NCI-H2081 (cell line): Measurements from ENCODE around the gene FNDC10.

Experiments used
- DNase-seq, 2 experiments: peaks; one replicate each; lab custom pipeline; 2025; lab: John Stamatoyannopoulos, UW

The FNDC10 gene

DNA sequence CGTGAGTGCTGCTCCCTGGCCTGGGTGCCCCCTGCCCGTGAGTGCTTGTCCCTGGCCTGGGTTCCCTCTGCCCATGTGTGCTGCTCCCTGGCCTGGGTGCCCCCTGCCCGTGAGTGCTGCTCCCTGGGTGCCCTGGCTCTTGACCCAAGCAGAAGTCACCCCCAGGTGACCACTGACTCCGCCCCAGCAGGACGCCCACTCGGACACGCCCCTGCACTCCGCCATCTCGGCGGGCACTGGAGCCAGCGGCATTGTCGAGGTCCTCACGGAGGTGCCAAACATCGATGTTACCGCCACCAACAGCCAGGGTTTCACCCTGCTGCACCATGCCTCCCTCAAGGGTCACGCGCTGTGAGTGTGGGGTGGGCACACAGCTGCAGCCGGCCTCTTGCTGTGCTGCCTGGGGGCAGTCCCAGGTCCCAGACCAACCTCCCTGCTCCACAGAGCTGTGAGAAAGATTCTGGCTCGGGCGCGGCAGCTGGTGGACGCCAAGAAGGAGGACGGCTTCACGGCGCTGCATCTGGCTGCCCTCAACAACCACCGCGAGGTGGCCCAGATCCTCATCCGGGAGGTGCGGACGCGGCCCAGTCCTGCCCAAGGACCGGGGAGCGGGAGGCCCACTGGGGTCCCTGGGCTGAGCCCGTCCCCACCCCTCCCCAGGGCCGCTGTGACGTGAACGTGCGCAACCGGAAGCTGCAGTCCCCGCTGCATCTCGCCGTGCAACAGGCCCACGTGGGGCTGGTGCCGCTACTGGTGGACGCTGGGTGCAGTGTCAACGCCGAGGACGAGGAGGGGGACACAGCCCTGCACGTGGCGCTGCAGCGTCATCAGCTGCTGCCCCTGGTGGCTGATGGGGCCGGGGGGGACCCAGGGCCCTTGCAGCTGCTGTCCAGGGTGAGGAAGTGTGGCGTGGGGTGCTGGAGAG is 28.2 kb upstream of the FNDC10 start:
- DNase-seq = no peak

DNA sequence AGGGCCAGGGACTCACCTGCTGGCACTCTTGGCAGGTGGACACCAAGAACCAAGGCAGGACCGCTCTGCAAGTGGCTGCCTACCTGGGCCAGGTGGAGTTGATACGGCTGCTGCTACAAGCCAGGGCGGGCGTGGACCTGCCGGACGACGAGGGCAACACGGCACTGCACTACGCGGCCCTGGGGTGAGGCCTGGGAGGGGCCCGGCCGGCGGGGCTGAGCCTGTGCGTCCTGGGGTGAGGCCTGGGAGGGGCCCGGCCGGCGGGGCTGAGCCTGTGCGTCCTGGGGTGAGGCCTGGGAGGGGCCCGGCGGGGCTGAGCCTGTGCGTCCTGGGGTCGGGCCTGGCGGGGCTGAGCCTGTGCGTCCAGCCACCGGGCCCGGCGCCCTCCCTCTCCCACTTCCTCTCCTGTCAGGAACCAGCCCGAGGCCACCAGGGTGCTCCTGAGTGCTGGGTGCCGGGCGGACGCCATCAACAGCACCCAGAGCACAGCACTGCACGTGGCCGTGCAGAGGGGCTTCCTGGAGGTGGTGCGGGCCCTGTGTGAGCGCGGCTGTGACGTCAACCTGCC is 27.4 kb upstream of the FNDC10 start:
- no peak for DNase-seq

DNA sequence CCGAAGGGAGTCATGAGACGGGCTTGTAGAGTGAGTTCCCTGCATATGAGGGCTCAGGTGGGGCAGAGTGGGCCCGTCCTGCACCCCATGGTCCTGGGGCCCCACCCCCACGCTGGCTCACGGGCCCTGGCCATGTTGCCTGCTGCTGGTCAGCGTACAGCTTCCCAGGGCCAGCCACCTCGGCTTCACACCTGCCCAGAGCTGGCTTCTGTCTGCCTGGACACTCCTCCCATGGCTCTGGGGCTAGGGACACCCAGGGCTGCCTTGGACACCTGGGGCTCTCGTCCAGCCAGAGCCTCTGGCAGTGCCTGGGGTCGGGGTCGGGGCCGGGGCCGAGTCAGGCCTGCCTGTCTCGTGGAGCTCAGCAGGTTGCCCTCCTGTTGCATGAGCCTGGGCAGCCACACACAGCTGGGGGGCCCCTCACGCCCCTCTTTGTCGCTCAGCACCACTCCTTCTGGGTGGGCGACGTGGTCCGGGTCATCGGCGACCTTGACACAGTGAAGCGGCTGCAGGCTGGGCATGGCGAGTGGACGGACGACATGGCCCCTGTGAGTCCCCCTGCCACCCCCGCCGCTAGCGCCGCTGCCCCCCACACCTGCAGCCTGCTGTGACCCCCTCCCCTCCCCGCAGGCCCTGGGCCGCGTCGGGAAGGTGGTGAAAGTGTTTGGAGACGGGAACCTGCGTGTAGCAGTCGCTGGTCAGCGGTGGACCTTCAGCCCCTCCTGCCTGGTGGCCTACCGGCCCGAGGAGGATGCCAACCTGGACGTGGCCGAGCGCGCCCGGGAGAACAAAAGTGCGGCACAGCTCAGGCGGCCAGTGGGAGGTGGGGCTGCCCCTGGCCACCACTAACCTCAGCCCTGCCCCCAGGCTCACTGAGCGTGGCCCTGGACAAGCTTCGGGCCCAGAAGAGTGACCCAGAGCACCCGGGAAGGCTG is 26.5 kb upstream of the FNDC10 start:
- no peak for DNase-seq

DNA sequence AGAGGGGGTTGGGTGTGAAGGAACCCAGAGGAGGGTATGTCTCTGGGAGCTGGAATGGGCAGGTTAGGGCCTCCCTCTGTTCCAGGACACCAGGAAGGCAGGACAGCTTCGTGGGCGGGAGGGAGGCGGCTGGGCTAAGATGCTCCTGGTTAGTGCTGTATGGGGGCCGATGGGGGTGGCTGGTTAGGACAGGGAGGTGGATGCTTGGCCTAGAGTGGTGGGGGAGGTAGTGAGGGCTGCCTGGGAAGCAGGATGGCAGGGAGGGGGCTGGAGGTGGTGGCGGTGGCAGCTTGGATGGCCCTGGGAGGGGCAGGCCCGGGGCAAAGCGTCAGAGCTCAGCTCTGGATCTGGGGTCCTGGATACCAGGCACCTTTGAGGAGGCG is 25.9 kb upstream of the FNDC10 start:
- DNase-seq = no peak

DNA sequence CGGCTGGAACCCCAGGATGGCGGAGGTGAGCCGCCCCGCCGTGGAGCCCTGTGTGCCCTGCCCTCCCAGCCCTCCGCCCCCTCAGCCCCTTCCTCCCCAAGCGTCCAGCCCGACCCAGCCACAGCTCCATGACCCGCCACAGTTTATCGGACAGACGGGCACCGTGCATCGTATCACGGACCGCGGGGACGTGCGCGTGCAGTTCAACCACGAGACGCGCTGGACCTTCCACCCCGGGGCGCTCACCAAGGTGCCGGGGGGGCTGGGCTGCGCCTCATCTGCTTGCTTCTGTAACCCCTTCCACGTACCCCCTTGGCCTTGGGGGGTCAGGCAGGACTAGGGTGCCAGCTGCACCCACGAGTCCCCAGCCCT is 25.5 kb upstream of the FNDC10 start:
- DNase-seq = no peak

DNA sequence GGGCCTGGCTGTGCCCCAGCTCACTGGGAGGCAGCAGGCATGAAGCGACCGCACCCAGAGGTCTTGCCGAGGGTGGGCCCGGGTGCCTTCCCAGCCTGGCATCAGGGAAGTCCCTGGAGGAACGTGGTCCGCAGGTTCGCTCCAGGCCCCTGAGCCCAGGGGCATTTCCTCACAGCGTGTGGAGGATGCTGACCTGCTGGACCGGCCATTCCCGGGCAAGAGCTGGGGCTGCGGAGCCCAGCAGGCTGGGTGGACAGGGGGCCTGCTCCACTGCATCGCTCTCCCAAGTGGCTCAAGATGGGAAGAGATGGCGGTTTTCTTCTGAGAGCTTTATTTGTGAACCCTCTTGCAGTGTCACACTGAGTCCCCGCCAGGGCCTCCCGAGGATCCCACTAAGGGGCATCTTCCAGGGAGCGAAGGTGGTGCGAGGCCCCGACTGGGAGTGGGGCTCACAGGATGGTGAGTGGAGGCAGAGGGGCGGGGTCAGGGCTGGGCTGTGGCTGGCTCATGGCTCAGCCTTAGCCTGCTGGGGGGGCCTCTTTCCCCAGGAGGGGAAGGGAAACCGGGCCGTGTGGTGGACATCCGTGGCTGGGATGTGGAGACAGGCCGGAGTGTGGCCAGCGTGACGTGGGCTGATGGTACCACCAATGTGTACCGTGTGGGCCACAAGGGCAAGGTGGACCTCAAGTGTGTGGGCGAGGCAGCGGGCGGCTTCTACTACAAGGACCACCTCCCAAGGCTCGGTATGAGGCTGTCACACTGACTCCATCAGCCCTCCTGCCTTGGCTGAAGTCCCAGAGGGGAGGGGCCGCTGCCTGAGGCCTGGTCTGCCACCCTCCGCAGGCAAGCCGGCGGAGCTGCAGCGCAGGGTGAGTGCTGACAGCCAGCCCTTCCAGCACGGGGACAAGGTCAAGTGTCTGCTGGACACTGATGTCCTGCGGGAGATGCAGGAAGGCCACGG is 24.8 kb upstream of the FNDC10 start:
- peak; percentile 17 to 24 for DNase-seq

DNA sequence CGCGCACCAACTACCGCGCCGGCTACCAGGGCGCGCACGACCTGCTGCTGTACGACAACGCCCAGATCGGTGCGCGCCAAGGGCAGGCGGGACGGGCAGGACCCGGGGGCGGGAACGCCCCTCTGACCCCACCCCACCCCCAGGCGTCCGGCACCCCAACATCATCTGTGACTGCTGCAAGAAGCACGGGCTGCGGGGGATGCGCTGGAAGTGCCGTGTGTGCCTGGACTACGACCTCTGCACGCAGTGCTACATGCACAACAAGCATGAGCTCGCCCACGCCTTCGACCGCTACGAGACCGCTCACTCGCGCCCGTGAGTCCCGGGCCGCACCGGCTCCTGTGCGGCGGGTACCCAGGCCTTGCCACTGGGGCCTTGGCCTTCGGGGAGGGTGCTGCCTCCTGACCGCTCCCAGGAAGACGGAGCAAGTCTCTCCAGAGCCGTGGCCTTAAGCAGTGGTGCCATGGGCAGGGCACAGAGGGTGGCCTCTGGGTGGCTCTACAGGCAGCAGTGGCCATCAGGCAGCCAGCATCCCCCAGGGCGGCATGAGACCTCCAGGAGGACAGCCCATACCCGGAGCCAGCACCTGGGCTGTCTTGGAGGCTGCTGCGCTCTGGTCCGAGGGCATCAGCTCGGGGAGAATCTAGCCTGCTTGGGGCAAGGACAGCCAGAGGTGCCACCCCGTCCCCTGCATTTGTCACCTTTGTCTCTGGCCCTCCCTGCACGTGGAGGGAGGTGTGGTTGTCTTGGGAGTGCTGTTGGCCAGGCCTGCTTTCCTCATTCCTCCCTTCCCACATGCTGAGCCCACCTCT is 23.9 kb upstream of the FNDC10 start:
- DNase-seq = no peak

DNA sequence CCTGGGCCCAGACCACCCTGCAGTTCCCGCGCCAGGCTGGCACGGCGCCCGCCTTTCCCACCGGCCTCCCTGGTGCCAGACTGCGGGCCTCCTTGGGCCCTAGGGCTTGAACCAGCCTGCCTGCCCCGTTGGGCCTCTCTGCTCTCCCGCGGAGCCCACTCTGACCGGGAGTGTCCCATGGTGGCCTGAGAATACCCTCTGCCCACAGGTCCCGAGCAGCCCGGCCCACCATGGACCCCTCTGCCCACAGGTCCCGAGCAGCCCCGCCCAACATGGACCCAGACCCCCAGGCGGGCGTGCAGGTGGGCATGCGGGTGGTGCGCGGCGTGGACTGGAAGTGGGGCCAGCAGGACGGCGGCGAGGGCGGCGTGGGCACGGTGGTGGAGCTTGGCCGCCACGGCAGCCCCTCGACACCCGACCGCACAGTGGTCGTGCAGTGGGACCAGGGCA is 23.3 kb upstream of the FNDC10 start:
- no peak for DNase-seq

DNA sequence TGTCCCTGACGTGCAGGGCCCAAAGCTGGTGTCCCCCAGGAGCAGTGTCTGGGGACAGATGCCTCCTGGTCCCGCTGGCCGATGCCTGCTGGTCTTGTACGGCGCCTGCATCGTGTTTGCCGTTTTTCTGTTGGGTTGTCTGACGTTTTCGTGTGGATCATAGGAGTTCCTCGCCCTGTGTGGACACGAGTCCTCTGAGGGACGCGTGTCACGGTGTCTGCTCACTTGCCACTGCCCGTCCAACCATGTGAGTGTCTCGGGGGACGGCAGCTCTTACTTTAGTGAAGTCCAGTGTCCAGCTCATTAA is 22.8 kb upstream of the FNDC10 start:
- no peak for DNase-seq

DNA sequence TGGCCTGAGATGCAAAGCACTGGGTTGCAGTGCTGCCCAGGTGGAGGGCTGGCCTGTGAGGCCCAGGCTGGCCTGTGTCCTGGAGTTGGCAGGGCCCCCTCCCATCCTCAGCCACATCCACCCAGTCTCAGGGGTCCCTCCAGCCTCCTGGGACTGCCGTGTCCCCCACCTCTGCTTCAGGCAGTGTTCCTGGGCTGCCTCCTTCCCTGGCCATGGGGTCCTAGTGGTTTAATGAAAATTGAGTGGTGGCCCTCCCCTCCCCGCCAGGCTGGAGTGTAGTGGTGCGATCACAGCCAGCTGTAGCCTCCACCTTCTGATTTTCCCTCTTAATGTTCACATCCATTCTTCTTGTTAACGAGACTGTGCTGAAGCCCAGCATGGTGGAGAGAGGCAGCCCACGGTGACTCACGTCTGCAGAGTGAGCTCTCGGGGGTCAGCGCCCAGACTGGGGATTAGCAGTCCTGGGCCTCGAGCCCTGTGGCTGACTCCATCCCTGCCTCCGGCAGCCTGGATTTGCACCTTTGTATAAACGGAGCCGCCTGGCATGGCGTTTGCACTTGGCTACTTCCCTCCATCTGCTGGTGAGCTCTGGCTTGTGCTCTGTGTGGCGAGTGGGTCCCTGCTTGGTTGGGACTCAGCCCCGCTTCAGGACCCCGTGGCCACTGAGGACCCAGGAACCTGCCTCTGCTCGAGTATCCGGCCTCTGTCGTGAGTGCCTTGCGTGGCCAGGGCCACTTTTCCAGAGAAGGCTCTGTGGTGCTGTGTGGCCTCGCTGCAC is 22.3 kb upstream of the FNDC10 start:
- no peak for DNase-seq

DNA sequence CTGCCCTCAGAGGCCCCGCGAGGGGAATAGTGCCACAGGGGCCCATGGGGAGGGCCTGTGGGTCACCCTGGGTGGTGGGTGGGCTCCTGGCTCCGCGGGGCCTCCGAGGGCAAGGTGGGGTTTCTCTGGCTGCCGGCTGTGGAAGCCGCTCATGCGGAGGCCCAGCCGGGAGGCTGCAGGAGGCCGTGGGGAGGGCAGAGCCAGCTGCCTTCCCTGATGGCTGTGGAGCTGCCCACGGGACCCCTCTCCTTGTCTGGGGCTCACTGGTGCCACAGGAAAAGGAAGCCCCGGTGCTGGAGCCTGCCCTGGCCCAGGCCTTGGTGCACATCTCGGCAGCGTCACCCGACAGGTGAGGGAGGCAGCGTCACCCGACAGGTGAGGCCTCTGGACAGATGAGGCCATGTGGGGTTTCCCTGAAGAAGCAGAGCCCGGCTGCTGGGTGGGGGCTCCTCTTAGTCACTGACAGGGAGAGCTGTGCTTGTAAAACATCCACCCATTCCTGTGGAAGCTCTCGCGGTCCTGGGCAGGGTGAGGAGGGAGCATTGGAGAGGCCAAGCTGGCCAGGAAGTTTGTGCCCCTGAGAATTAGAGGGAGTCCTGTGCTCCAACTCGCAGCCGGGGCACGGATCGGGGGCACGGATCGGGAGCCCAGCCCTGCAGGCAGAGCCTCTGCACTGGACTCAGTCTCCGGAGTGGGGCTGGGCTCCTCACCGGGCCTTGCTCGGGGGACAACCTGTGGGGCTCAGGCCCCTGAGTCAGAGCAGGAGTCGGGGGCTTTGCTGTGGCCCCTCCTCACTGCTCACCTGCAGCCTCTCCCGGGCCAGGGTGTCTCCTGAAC is 21.5 kb upstream of the FNDC10 start:
- no peak for DNase-seq

DNA sequence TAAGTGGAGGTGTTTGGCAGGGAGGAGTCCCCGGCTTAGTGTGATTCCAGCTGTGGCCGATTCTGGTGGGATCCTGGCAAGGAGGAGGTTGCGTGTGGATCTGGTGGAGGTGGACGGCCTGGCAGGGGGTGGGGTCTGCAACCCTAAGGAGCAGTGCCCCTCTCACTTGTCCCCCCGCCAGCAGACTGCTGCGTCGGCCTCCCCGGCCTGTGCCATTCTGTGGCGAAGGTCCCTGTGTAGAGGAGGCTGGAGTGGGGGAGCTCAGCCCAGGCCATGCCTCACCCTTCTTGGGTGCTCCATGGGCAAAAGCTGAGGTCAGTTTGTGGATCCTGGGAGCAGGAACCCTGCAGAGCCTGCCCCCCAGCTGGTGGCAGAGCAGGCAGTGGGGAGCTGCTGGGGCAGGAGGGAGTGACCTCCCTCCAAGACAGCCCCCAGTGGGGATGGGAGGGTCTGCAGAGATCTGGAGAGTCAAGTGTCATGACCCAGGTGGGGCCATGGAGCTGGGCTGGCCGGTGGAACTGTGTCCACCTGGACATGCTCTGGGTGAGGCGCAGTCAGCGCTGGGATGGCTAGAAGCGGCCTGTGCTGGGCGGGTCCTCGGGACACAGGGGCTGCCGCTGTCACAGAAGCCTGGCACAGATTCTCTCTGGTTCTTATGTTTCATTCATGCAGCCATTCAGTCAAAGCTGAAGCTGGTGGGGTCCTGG is 20.7 kb upstream of the FNDC10 start:
- no peak for DNase-seq

DNA sequence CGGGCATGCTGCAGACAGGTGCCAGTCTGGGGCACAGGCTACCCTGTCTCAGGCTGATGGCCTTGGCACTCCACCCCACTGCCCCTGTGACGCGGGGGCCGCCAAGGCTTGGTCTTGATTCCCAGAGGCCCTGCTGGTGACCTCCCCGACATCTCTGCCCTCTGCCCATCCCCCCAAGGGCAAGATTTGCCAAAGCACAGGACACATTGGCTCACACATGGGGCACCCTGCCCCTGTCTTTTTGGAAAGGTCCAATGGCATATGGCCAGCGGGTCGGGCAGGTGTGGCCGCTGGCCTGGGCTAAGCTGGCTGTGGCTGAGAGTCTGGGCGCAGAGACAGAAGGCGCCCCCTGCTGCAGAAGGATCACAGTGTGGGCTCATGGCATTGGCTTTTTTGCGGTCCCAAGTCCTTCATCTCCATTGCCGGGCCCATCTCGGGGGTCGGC is 20.0 kb upstream of the FNDC10 start:
- DNase-seq = no peak

DNA sequence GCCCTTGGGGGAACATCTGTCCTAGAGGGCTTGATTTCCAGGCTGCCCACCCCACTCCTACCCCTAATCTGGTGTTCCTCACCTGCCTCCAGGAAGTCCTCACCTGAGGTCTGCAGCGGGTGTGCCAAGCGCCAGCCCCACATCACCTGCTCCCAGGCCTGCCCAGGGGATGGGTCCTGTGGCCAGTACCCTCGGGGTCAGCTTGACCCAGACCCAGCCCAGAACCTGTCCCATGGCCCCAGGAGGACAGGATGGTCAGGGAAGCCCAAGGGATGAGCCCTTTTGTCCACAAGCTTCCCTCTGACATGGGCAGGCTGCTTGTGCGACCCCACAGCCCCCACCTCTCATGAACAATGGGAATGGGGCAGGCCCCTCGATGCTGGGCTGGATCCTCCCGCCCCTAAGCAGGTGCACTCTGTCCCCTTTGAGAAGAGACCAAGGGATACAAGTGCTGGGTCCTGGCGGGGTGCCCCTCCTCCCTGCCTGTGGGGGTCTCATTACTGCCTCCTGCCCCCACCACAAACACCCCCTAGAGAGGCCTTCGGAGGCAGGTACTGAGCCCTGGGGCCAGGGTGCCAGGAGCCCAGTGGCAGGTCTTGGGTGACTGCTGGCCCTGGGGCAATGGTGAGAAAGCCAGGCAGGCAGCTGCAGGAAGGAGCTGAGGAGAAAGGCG is 18.6 kb upstream of the FNDC10 start:
- no peak for DNase-seq

DNA sequence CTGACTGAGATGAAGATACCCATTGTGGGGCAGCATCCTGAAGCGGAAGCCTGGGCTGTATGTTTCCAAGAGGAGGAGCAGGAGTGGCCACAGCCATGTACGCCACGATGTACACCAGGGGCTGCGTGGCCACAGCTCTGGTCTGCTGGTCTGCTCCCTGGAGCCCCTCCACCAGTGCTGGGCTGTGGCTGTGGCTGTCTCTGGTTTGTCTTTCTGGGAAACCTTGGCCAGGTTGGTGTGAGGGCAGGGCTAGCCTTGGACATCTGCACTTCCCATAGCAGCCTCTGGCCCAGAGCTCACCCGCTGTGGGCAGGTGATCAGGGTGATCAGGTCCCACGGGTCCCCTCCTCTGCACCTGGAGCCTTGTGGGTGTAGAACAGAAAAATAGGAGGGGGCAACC is 18.0 kb upstream of the FNDC10 start:
- DNase-seq = no peak

DNA sequence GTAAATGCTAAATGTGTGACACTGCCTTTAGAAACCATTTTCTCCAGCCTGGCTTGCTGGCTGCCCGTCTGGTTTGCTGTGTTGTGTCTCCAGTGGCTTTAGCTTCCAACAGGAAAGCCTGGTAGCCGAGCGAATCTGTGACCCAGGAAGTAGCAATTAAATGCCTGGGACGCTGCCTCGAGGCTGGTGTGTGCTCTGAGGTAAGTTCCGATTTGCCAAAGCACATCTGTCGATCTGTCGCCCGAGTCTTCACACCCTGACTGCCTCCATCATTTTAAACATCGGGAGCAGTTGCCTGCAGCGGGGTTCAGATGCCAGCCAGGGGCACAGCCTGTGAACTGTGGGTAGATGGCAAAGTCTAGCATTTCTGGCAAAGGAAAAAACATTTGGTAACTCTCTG is 17.6 kb upstream of the FNDC10 start:
- DNase-seq = no peak

DNA sequence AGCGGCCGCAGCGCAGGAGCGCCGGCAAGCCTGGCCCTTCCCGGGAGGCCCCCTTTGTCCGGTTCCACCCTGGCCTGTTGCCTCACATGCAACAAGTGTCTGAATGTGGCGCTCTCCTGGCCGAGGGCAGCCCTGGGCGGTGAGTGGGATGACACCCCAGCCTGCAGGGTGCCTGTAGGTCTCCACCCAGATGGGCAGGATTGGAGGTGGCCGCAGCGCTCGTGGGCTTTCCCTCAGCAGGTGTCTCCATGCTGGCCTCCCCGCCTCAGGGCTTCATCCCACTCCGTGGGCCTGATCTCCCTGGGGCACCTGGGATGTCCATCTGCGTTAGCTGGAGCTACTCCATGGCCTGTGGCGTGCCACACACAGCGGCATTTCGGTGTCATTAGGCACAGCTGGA is 16.9 kb upstream of the FNDC10 start:
- DNase-seq = no peak
